ENCODE results near the gene APOB.
A peak's percentile ranks its signal among the peaks of the same experiment; 100 is the strongest.

The APOB gene, protein sequence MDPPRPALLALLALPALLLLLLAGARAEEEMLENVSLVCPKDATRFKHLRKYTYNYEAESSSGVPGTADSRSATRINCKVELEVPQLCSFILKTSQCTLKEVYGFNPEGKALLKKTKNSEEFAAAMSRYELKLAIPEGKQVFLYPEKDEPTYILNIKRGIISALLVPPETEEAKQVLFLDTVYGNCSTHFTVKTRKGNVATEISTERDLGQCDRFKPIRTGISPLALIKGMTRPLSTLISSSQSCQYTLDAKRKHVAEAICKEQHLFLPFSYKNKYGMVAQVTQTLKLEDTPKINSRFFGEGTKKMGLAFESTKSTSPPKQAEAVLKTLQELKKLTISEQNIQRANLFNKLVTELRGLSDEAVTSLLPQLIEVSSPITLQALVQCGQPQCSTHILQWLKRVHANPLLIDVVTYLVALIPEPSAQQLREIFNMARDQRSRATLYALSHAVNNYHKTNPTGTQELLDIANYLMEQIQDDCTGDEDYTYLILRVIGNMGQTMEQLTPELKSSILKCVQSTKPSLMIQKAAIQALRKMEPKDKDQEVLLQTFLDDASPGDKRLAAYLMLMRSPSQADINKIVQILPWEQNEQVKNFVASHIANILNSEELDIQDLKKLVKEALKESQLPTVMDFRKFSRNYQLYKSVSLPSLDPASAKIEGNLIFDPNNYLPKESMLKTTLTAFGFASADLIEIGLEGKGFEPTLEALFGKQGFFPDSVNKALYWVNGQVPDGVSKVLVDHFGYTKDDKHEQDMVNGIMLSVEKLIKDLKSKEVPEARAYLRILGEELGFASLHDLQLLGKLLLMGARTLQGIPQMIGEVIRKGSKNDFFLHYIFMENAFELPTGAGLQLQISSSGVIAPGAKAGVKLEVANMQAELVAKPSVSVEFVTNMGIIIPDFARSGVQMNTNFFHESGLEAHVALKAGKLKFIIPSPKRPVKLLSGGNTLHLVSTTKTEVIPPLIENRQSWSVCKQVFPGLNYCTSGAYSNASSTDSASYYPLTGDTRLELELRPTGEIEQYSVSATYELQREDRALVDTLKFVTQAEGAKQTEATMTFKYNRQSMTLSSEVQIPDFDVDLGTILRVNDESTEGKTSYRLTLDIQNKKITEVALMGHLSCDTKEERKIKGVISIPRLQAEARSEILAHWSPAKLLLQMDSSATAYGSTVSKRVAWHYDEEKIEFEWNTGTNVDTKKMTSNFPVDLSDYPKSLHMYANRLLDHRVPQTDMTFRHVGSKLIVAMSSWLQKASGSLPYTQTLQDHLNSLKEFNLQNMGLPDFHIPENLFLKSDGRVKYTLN (N-terminal part only)
- total RNA-seq = 0 to 5.1 (median 0) reads per million in 17 experiments

DNA sequence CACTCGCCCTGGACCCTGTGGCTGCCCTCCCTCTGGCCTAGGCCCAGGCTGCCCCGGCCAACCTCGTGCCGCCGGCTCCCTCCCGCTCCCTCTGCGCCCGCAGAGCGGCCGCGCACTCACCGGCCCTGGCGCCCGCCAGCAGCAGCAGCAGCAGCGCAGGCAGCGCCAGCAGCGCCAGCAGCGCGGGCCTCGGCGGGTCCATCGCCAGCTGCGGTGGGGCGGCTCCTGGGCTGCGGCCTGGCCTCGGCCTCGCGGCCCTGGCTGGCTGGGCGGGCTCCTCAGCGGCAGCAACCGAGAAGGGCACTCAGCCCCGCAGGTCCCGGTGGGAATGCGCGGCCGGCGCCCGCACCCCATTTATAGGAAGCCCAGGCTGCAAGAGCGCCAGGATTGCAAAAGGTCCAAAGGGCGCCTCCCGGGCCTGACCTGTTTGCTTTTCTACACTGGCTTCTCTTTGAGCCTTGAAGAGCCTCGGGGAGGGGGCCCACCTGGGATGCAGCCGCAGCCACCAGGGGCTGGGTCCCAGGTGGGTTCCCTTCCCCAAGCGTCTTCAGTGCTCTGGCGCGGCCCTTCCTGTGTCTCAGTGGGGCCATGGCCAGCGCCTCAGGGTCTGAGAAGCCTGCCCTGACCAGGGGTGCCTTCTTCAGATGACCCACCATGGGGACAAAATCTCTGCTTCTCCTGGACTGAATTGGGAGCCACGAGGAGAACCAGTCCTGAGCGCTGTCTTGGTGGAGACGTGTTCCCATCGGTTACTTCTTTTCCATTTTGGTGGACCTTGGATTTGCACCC is at the start of gene APOB:
Gene APOB (minus strand): TSS at position 330 of the 789 bp plus-strand sequence. CDS start 128 bp downstream, at position 202.
- no peak for DNase-seq

DNA sequence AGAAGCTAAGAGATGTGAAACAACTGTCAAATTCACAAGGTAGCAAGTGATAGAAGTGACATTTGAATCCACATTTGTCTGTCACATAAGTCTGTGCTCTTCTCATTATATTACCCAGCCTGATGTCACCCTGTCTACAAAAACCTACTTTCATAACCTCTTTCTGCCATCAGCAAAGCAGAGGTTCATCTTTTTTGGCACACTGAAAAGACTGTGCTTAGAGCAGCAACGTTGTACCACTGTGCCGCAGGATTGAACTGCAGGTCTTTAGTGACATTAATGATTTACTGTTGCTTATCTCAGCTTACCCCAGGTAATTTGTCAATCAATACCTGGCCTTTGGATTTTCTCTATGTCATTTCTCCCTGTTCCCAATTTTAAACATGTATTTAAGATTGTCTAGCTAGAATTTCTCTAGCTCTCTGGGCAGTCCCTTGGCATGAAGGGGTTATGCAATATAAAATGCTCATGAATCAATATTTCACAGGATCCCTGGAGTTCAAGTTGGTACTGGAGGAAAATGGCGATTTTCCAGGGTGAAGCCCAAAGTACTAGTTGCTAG is 48.5 kb upstream of the APOB start:
- no peak for DNase-seq

DNA sequence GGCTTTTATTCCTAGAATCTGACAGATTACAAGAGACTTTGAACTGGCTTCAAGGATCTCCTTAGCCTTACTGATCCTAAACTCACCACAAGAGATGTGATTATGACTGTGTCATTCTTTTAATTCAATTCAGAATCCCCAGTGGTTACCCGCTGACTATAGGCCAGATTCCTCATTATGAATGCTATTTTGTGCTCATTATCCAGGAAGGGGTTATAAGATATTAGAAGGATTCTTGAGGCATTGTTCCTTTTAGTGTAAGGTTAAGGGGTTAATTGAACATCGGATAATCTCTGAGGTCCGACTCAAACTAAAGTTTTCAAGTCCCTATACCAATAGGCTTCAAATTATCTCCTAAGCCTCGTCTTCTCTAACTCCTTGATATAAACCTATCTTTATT is 40.5 kb upstream of the APOB start:
- no peak for DNase-seq

DNA sequence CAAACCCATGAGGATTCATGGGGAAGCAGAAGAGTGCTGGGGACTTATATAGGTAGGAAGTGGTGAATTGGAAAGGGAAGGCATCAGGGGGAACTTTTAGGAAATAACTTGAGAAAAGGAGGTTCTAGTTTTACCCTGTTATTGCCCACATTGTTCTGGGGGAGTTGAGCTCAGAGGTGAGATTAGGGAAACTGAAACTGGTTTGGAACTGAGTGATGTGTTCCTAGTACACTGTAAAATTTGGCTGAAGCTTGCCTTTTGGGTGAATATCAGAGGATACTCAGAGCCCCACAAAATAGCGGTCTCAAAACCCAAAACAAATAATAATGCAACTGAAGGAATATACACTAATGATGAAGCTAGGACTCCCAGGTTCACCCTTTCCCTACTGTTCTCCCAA is 39.6 kb upstream of the APOB start:
- DNase-seq = no peak

DNA sequence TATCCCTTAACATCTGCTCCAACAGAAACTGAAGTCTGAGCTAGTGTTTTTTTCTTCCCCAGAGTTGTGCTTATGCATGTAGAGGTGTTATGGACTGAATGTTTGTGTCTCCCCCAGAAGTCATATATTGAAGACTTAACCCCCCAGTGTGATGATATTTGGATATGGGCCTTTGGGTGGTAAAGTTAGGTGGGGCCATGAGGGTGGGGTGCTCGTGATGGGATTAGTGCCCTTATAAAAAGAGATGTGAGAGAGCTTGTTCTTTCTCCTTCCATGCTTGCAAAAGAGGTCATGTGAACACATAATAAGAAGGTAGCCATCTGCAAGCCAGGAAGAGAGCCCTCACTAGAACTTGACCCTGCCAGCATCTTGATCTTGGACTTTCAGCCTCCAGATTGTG is 34.4 kb upstream of the APOB start:
- DNase-seq = no peak

DNA sequence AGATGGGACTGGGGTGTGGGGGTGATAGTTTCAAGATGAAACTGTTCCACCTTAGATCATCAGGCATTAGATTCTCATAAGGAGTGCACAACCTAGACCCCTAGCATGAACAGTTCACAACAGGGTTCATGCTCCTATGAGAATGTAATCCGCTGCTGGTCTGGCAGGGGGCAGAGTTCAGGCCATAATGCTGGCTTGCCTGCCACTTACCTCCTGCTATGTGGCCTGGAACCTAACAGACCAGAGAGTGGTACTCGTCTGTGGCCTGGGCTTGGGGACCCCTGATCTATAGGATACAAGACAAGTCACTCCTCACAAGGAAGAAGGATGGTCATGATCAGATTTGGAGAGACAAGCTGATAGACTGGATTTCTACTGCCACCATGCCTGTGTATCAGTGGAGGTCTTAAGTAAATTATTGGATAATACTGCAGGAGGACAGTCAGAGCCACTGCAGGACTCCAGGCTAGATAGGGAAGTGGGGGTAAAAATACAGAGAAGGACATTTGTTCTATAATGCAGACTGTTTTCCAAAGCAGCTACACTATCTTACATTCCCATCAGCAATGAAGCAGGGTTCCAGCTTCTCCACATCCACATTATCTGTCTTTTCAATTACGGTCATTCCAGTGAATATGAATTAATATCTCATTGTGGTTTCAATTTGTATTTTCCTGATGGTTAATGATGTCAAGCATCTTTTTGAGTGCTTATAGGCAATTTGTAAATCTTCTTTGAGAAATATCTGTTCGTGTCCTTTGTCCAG is 28.8 kb upstream of the APOB start:
- DNase-seq = no peak

DNA sequence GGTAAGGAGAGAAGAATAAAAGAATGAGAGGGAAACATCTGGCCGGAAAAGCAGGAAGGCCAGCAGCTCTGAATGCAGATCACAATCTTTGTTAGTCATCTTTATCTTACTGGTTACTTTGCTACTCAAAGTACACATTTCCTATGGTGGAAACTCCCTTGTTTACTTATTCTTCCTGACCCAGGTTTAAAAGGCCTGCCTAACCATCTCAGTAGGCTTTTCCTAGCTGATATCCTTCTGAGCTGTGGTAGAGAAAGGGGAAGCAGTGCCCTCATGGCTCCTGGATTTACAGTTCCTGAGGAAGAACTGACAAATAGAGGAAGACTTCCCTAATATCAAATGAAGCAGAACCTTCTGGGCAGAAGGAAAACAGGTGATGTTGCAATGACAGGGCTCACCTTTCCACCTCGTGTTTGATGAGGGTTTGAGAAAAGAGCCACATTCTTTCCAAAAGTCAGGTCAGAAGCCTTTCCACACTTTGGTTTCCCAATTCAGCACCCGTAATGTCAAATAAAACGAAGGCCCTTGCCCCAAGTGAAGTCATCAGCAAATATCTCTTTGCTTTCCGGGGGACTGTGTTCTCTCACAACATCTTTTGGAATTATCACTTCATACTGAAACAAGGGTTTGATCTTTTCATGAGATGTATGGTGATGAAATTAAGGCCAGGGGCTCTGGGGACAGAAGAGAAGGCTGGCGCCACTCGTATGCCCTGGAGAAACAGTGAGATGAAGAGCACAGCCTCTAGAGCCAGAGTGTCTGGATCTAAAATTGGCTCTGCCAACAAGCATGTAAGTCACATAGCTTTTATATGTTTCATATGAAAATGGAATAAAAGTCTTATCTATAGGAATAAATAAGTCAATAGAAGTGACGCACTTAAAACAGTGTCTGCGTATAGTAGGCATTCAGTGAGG is 26.7 kb upstream of the APOB start:
- no peak for DNase-seq

DNA sequence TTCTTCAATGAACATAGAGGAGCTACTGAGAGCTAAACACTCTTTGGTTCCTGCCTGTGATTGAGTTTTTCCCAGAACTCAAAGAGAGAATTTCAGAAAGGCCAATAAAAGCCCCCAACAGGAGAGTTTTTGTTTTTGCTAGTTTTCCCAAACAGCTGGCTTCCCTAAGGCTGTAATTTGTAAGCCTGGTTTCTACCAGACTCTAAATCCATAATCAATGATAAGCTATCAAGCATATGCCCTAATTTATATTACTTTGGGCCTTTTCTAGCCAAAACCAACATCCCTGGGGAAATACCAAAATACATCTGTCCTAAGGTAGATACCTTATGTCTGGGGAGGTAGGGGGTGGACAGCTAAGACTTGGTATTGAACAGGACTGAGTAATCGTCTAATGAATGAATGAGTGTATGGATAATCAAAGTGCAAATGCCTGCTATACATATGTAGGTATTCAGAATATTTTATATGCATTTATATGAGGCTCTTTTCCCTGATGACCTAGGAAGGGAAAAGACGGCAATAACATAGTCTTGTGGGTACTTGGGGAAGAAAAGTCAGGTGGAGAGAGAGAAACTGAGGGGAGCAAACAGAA is 26.0 kb upstream of the APOB start:
- DNase-seq = no peak

DNA sequence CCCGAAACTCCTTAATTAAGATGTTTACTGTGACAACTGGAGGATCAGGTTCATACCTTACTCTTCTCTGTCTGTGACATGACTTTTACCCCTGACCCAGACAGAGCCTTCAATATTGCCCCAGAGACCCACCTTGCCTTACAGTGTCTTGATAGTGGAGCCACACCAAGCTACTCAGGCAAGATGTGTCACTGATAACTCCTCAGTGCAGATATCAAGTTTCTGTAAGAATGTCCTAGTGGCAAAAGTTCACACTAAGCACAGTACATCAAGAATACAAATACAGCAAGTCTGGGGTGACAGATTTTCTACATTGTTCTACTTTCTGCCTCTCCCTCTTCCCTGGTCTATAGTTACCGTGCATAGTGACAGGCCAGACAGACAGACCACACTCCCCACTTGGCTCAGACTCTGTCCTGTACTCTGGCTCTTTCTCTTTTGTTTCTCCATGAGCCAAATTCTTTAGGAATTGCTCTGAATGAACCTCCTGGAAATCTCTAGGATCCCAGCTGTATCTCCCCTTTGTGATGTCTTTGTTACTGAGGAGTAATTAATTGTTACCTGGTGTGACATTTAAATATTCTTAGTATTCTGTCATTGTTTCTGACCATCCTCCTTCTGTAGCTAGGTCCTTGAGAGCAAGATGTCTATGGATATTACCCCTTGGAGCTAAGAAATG is 24.1 kb upstream of the APOB start:
- DNase-seq = no peak

DNA sequence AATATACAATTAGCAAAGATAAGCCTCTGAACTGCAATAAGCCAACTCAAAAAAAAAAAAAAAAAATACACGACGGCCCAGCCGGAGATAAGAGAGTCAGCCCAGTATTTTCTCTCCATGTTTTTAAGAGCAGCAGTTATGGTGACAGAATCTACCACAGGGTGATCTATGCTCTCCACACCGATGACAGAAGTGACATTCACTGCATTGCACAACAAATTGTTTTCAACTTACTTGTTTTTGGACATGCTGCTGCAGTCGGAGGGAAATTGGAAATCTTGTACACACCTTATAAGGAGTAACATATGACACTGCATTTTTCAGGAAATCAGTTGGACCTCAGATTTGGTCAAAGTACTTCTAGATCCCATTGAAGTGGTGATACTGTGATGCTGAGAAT is 23.3 kb upstream of the APOB start:
- no peak for DNase-seq

DNA sequence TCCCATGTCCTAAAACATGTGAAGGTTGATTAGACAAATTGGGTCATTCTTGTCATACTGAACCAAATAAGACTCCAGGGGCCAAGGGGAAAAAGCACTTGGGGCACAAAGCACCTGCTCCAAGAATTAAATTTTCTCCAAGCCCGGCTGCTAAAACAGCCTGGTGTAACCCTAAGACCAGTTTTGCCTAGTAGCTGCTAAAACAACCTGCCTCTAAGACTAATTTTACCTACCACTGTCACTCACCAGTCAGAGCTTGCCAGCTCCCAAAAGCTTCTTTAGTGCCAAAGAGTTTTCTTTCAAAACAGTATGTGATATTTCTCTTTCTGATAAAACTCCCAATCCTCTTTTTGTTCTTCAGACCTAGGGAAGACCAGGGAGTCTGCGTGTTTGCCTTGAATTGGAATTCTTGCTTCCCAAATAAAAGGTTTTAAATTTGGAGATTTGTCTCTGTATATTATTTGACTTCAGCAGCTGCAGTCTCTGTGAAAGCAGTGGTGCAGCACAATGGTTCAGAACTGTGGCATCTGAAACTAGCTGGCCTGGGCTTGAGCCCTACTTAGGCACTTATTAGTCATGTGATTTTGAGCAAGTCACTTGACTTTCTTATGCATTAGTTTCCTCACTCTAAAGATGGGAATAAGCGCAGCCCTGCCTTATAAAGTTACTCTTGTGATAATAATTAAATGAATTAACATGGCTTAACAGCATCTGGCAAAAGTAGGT is 16.2 kb upstream of the APOB start:
- DNase-seq = no peak

DNA sequence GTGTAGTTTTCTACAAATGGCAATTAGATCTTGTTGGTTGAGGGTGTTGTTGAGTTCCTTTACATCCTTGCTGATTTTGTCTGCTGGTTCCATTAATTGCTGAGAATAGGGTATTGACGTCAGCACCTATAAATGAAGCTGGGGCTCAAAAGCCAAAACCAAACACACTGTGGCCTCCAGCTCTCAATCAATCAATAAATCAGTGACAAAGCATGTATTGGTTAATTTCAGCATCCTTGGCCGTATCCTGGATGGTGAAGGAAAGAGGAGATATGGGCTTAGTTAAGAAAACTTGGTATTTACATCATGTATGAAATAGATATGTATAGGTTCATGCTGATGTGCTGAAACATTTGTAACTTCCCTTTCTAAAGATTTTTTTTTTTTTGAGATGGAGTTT is 13.2 kb upstream of the APOB start:
- no peak for DNase-seq

DNA sequence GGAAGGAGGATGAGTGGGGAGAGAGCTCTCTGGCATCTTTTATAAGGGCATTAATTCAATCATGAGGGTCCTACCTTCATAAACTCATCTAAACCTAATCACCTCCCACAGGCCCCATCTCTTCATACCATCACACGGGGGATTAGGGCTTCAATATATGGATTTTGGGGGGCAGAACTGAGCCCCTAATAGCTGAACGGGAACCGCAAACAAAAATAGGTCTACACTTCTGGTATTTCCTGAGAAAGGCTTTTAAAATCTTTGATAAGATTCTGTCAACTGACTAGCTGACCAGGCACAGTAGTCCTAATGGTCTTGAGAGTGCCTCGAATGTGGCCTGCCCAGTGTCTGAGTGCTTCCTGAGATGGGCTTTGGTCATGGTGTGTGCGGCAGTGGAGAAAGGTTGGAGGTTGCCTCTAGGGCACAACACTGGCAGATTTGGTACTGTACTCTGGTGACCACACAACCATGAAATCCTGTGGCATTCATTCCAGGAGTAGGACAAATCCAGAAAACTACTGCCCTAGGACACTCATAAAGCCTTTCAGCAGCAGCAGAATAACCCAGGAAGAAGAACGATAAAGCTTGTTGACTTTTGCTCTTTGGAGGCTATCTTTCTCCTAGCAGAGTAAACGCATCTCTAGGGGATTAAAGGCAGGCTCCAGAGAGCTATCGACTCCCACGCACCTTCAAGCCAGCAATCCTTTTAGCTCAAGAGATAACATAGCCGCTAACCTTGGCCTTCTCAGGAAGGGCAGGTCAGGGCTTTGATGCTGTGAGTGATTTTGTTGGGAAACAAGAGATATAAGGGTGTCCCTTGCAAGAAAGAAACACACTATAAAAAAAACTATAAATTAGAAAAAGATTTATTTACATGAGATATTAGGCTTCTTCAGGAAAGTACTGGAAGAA is 12.3 kb upstream of the APOB start:
- DNase-seq = no peak

DNA sequence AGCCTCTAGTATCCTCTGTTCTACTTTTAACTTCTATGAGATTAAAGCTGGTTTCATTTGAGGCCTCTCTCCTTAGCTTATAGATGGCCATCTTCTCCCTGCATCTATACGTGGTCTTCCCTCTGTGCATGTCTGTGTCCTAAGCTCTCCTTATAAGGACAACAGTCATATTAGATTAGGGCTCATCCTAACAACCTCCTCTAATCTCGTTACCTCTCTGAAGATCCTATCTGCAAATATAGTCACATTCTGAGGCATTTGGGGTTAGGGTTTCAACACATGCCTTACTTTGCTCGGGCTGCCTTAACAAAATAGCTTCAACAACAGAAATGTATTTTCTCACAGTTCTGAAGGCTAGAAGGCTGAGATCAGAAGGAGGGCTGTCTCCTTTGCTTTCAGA is 11.6 kb upstream of the APOB start:
- no peak for DNase-seq

DNA sequence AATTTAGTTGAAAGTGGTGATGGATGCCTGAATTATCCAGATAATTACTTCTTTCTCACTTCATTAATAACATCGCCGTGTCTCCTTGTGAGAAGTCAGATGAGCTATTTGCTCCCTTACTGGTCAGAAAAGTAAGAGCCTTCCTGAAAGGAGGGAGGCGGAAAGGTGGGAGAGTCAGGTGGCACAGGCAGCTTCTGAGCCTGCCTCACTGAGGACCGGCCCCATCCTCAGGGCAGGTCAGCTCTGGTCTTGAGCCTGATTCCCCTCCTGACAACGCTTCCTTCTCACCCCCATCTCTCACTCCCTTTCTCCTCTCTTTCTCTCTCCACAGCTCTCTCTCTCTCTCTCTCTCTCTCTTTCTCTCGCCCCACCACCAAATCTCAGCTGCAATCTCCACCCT is 10.1 kb upstream of the APOB start:
- no peak for DNase-seq

DNA sequence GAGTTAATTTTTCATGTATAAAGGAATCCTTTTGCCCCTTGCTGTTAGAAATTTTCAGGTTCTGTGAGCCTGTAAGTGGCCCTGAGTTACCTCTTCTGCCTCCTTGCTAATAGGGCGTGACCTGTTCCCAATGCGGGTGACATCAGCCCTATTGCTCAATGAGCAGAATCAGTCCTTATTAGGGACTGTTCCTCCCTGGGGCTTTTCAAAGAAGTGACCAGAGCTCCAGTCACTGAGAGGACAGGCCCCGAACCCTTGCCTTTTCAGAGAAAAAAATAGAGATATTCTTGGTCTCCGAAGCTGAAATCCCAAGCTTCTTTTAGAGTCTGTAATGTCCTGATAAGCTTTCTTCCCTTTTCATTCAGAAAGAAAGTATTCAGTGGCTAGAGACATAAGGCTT is 8.2 kb upstream of the APOB start:
- peak; percentile 24 to 55 (median 42) for DNase-seq

DNA sequence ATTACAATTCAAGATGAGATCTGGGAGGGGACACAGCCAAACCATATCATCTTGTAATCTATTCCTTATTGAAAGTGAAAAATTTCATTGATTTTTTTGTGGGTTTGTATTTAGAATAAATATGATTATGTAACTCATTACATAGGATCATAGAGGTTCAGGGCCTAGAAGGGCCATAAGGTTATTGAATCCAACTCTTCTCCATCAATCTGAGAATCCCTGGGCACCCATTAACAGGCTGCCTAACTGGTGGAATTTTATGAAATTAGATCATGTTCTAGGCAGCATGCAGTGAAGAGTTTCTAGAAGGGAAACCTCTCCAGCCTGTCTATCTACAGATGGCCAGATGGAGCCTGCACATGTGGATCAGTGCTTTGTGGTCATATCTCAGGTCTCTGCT is 6.3 kb upstream of the APOB start:
- no peak for DNase-seq

Measured in suppressor macrophage (primary cell).